OCI-LY3 (cell line): ENCODE measurements around the gene PUM1.
A peak's percentile ranks its signal among the peaks of the same experiment; 100 is the strongest.
"Not testable (repeated sequence)": the region's sequence is repeated elsewhere in the genome, so short reads cannot be mapped to it uniquely, and the experiment has no call there.

Experiments
- H2AFZ ChIP-seq: fragments of 200-600, 300-600 bp; shearing (Covaris generic); 2 replicates; pipeline ENCODE4 v1.6.0; 2014; ENCODE audit warnings: antibody characterized with exemption, low read depth, low read length
- H3K27ac ChIP-seq: fragments of 200-600, 300-600 bp; sonication (generic); 2 replicates; pipeline ENCODE4 v1.5.1; 2014; ENCODE audit warnings: mild to moderate bottlenecking, low read length, moderate library complexity, mixed read lengths
- H3K27me3 ChIP-seq: fragments of 200-600, 300-600 bp; sonication (generic); 2 replicates; pipeline ENCODE4 v1.6.1; 2014; ENCODE audit warnings: low read depth, low read length, mixed read lengths
- H3K36me3 ChIP-seq: fragments of 200-600, 300-600 bp; sonication (generic); replicated peaks from 2 replicates; pipeline ENCODE3; 2014; ENCODE audit warnings: low read depth, low read length, mixed read lengths
- H3K4me1 ChIP-seq: fragments of 300-600, 200-600 bp; sonication (generic); 2 replicates; pipeline ENCODE4 v1.6.1; 2014; ENCODE audit warnings: low read length, mixed read lengths
- H3K4me2 ChIP-seq: fragments of 200-600, 300-600 bp; sonication (generic); 2 replicates; pipeline ENCODE4 v1.6.1; 2014; ENCODE audit warnings: low read length, mixed read lengths
- H3K4me3 ChIP-seq: fragments of 300-600, 200-600 bp; sonication (generic); 2 replicates; pipeline ENCODE4 v1.5.1; 2014; ENCODE audit warnings: antibody characterized with exemption, mild to moderate bottlenecking, low read length, moderate library complexity
- H3K79me2 ChIP-seq: fragments of 300-600, 200-600 bp; shearing (Covaris generic); 2 replicates; pipeline ENCODE4 v1.6.1; 2014; ENCODE audit warnings: mild to moderate bottlenecking, low read length, mixed read lengths
- H3K9ac ChIP-seq: fragments of 300-600, 200-600 bp; shearing (Covaris generic); 2 replicates; pipeline ENCODE4 v1.6.0; 2014; ENCODE audit warnings: mild to moderate bottlenecking, low read length, moderate library complexity
- H3K9me3 ChIP-seq: fragments of 200-600, 300-600 bp; shearing (Covaris generic); 2 replicates; pipeline ENCODE4 v1.6.1; 2014; ENCODE audit warnings: low read length, mixed read lengths; ENCODE audit not compliant: insufficient read depth
- H4K20me1 ChIP-seq: fragments of 200-600, 300-600 bp; sonication (generic); 2 replicates; pipeline ENCODE4 v1.6.1; 2016; ENCODE audit warnings: low read length, mixed read lengths; ENCODE audit not compliant: insufficient read depth
- CTCF ChIP-seq: fragments of 200-600, 300-600 bp; sonication (generic); IDR thresholded peaks from 2 replicates; pipeline ENCODE4 v1.5.1; 2014; ENCODE audit warnings: antibody characterized with exemption, low read length, low read depth
- EZH2phosphoT487 ChIP-seq: fragments of 200-600 bp; shearing (Covaris generic); IDR thresholded peaks from 2 replicates; pipeline ENCODE4 v1.6.1; 2018; ENCODE audit warnings: antibody characterized with exemption, mixed run types, low read depth

PUM1 gene

GRCh38 chr1:31062867-31063380 is 2.6 kb downstream of the PUM1 start:
- Histone ChIP-seq H3K4me2 (peak overlapping the region; percentile 93), H2AFZ (no peak overlapping the region), H3K9me3 (no peaks in the 10 kb centered on the region), H3K79me2 (peaks cover 79% of the 10 kb centered on the region), H3K27me3 (no peaks in the 10 kb centered on the region), H3K27ac (0 out of 2 replicates have a peak overlapping the region, but pooled peaks have one; percentile 37), H3K4me3 (peak overlapping the region; percentile 100), H3K36me3 (peaks cover 10% of the 10 kb centered on the region), H3K9ac (peak overlapping the region; percentile 100), H4K20me1 (peaks cover 59% of the 10 kb centered on the region), H3K4me1 (peaks cover 13% of the 10 kb centered on the region)
- TF ChIP-seq EZH2phosphoT487 (no peak), CTCF (no peak)

DNA sequence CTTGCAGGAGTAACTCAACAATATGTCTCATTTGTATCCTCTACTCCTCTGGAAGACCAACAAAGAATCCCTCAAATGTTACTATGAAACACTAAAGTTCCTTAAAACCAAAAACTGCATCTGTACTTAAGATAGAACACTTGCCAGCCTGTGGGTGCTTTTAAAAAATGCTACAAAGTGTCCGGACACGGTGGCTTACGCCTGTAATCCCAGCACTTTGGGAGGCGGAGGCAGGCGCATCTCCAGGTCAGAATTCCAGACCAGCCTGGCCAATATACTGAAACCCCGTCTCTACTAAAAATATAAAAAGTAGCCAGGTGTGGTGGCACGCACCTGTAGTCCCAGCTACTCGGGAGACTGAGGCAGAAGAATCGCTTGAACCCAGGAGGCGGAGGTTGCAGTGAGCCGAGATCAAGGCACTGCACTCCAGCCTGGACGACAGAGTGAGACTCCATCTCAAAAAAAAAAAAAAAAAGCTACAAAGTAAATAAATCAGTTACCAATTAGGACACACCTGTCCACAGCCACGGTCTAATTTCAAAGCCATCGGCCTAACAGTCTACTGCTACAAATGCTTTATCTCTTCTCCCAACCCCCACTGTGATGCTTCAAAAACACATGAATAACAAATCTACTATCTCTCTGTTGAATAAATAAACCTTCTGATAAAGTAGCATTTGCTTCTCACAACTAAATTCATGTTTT is 3.2 kb downstream of the PUM1 start:
- peaks cover 85% of the 10 kb centered on the region for H3K79me2 ChIP-seq
- H3K9me3 ChIP-seq, H3K27ac ChIP-seq, H3K9ac ChIP-seq, H2AFZ ChIP-seq, H3K27me3 ChIP-seq, H3K36me3 ChIP-seq: not testable (repeated sequence)
- H3K4me3 ChIP-seq, result peak overlapping the region; percentile 100
- H4K20me1 ChIP-seq, result peaks cover 64% of the 10 kb centered on the region
- peaks cover 13% of the 10 kb centered on the region for H3K4me1 ChIP-seq
- peak overlapping the region; percentile 93 for H3K4me2 ChIP-seq

DNA sequence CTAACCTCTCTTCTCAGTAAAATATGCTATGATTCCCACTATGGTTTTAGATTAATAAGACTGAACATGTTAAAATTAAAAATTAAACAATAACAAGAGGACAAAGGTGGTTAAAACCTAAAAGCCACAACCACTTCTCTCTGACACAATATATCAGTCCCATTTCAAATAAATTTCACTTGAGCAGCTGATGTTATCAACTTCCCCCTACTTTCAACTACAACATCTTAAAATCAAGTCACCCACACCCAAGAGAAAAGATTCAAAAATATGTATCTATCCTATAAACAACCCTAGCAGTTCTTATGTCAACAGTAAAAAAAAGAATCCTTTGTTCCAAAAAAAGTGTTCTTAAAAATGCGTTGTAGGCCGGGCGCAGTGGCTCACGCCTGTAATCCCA is 7.5 kb downstream of the PUM1 start:
- peaks cover 21% of the 10 kb centered on the region for H3K36me3 ChIP-seq
- peaks cover 5% of the 10 kb centered on the region for H3K4me1 ChIP-seq
- no peak overlapping the region for H2AFZ ChIP-seq
- H3K9ac ChIP-seq, result no peak overlapping the region
- no peak overlapping the region for H3K4me2 ChIP-seq
- H3K79me2 ChIP-seq, result peaks cover 100% of the 10 kb centered on the region
- TF ChIP-seq EZH2phosphoT487 (no peak), CTCF (no peak)
- H3K27ac ChIP-seq, result no peak overlapping the region
- peaks cover 73% of the 10 kb centered on the region for H4K20me1 ChIP-seq
- H3K27me3 ChIP-seq, result no peaks in the 10 kb centered on the region
- no peaks in the 10 kb centered on the region for H3K9me3 ChIP-seq
- H3K4me3 ChIP-seq, result no peak overlapping the region

DNA sequence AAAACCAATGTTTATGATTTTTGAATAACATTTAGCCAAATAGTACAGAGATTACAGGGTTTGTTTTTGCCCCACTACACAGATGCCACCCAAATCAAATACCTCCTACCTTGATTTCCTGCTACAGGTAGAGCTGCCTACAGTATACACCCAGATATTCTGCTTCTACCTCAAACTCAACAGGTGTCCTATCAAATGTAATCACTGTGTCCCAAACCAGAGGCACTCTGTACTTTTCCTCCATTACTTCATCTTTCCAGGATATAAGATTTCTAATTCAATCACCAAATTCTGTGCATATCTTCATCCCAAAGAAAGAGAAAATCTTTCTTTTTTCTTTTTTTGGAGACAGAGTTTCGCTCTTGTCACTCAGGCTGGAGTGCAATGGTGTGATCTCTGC is 9.6 kb downstream of the PUM1 start:
- H3K9me3 ChIP-seq, result no peaks in the 10 kb centered on the region

More for the DNA sequence above, 9.6 kb downstream of the PUM1 start:
- Histone ChIP-seq H2AFZ (no peak overlapping the region), H3K27ac (no peak overlapping the region), H3K4me2 (no peak overlapping the region), H3K9ac (no peak overlapping the region), H3K27me3 (no peaks in the 10 kb centered on the region), H3K79me2 (peaks cover 100% of the 10 kb centered on the region), H3K36me3 (peaks cover 20% of the 10 kb centered on the region), H4K20me1 (peaks cover 62% of the 10 kb centered on the region), H3K4me1 (no peaks in the 10 kb centered on the region), H3K4me3 (no peak overlapping the region)
- TF ChIP-seq EZH2phosphoT487 (no peak), CTCF (no peak)
